HG03103 (cell line): ENCODE measurements around the gene TMEM91.

Experiments
- ATAC-seq: cut with Tn5 transposase; IDR thresholded peaks from one replicate; pipeline ENCODE4 v1.9.1; 2021; ENCODE audit warnings: low read depth; ENCODE audit not compliant: unreplicated experiment

TMEM91 gene

DNA sequence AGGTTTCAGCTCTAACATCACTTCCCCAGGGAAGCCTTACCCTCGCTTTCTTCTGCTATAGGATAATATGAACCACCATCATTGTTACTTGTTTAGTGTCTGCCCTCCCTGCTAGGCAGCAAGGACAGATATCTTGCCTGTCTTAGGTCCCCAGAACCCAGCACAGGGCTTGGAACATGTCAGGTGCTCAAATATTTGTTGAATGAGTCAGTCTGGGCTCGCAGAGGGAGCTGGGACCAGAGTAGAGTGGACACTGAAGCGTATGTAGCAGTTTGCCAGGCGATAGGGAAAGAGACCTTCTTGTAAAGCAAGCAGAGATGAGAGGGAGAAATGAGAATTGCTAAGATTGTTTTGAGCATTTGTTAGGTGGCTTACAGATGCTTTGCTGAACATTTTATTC, 33.0 kb downstream of the TMEM91 start:
- no peak for ATAC-seq

GRCh38 chr19:41410336-41411054, 34.2 kb downstream of the TMEM91 start:
- ATAC-seq: no peak

GRCh38 chr19:41411100-41411967, 35.0 kb downstream of the TMEM91 start:
- no peak for ATAC-seq

DNA sequence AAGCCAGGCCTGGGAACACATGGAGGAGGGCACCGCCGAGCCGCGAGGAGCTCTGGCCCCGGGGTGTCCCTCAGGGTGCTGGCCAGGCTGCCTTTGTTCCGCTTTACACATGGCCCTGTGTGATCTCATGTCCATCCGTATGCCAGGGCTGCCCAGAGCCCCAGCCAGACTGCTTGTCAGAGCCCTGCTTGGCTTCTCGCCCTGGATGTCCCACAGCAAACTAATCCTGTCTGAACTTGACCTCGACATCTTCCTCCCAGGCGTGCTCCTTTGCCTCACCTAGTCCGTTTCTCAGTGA, 35.6 kb downstream of the TMEM91 start:
- no peak for ATAC-seq

- no peak for ATAC-seq
These were observed 36.6 kb downstream of the TMEM91 start for GRCh38 chr19:41412953-41413352.

DNA sequence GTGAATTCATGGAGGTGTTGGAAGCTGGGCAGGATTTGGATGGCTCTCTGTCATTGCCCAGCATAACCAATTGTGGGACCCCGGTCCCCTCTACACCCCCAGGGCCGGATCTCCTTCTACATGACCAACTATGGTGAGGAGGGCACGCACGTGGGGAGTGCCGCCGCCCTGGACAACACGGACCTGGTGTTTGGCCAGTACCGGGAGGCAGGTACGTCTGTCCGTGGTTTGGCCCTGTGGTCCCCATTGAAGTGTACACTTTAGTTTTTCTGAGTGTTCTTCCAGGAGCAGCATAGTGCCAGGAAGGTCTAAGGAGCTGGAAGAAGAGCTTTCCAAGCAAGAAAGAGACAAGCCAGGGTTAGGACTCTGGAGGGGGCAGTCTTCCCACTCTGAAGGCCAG, 37.6 kb downstream of the TMEM91 start:
- no peak for ATAC-seq

- no peak for ATAC-seq
These were observed 38.1 kb downstream of the TMEM91 start for GRCh38 chr19:41414461-41414860.

- ATAC-seq: no peak
These were observed 38.8 kb downstream of the TMEM91 start for GRCh38 chr19:41415154-41415571.

DNA sequence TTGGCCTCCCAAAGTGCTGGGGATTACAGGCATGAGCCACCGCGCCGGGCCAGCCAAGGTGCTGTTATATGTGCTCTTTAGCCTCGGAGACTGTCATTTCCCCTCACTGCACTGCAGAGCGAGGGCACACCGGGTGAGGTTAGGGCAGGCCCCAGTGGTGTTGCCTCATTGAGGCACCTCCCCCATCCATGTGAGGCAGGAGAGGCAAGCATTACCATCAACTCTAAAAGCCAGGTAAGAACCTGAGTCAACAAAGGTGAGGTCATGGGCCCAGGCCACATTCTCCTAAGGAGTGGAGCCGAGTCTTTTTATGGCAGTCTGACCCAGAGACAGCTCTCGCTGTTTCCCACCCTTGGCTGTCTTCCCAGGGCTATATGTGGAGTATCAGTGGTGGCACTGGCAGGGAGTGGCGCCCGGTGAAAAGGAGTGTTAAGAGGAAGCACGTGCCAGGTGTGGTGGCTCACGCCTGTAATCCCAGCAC, 39.9 kb downstream of the TMEM91 start:
- ATAC-seq: no peak

- ATAC-seq: no peak
These were observed 44.0 kb downstream of the TMEM91 start for GRCh38 chr19:41420101-41420880.

GRCh38 chr19:41421314-41421713, 45.0 kb downstream of the TMEM91 start:
- no peak for ATAC-seq

GRCh38 chr19:41421973-41422372, 45.6 kb downstream of the TMEM91 start:
- no peak for ATAC-seq

GRCh38 chr19:41422456-41422855, 46.1 kb downstream of the TMEM91 start:
- no peak for ATAC-seq

DNA sequence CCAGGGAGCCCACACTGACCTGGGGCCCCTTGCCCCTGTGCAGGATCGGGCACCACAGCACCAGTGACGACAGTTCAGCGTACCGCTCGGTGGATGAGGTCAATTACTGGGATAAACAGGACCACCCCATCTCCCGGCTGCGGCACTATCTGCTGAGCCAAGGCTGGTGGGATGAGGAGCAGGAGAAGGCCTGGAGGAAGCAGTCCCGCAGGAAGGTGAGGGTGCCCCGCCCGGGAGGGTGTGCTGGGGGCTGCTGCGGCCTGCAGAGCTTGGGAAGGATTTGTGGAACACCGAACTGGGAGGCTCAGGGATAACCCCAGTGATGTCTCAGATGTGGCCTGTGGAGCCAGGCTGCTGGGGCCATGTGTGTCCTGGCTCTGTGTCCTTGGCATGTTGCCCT, 46.6 kb downstream of the TMEM91 start:
- no peak for ATAC-seq

DNA sequence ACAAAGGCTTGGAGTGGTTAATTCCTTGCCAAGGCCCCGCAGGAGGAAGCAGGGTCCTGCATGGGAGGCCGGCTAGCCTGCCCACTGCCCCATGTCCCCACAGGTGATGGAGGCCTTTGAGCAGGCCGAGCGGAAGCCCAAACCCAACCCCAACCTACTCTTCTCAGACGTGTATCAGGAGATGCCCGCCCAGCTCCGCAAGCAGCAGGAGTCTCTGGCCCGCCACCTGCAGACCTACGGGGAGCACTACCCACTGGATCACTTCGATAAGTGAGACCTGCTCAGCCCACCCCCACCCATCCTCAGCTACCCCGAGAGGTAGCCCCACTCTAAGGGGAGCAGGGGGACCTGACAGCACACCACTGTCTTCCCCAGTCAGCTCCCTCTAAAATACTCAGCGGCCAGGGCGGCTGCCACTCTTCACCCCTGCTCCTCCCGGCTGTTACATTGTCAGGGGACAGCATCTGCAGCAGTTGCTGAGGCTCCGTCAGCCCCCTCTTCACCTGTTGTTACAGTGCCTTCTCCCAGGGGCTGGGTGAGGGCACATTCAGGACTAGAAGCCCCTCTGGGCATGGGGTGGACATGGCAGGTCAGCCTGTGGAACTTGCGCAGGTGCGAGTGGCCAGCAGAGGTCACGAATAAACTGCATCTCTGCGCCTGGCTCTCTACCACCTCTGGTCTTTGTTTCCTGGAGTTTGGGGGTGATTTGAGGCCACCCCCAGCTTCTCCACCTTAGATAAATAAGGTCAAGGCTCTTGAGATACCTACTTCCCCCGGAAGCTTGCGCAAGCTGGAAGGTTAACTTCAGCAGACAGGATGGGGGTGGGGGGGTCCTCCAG, 48.2 kb downstream of the TMEM91 start:
- no peak for ATAC-seq

DNA sequence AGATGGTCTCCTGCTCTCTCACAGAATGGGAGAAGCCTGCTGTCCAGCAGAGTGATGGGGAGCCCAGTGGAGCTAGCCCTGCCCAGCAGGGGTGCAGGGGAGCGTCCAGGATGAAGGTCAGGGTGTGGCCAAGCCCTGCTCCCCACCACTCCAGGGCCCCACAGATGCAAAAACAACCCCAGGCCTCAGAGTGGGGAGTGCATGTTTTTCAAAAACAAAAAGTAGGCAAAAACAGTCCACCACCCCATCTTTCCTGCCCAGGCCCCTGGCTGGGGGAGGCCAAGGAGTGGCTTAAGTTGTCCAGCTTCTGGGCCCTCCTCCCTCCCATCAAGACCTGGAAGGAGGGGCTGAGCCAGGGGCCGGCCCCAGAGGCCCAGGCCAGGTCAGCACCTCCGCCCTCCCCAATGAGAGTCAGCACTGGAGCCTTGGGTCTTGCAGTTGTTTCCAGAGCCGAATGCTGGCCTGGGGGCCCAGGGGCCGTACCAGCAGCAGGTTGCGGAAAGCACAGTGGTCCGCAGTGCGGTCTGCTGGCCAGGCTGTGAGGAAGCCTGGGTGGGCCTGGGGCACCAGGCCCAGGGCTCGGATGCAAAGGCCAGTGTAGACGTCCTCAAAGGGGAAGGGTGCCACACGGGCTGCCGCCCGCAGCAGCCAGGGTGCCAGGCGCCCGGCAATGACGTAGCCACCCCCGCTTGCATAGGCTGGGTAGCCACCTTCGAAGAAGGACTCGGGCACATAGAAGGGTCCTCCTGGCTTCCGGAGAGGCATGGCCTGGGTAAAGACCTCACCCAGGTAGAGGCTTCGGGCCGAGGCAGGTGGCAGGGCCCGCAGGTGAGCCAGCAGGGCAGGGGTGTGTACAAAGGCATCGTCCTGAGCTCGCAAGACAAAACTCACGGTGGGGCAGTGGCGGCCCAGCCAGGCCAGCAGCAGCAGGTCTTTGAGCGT, 49.1 kb downstream of the TMEM91 start:
- ATAC-seq: no peak

DNA sequence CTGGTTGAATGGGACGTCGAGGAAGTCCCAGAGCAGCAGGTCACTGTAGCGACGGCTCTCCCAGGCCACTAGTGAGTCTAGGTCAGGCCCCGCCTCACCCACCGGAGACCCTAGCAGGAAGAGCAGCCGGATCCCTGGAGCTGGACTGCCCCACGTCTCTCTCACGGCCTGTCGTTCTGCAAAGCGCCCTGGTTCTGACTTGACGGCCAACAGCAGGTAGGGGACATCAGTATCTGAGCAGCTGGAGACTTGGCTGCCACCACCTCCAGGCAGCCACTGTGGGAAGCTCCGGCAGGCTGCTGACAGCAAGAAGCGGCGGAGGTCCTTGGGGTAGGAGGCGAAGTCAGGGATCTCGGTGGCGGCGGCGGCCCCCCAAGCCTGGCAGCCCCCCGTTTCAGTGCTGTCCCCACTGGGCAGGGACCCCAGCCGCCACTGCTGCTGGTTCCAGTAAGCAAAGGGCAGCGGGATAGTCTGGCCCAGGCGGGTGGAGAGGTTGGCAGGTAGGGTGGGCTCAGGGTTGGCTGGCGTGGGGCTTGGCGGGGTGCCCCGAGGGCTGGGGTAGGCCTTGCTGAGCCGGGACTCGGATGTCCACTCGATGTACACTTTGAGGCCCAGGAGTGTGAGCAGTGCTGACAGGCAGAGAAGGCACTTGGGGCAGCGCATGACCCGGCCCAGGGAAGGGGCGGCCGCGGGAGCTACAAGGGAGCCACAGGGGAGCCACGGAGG, 49.9 kb downstream of the TMEM91 start:
- ATAC-seq: no peak

- no peak for ATAC-seq
These were observed 50.8 kb downstream of the TMEM91 start, which contains the start of gene B3GNT8 for GRCh38 chr19:41426952-41427646. TSS of gene B3GNT8 (minus strand) at chr19:41427374. CDS start at chr19:41426778, 596 bp downstream.
